Measurements from ENCODE around the gene UCP1. TPM values are rescaled to one million over a fixed set of nuclear protein-coding genes. Genes with fewer than 3 reads are reported as not detected.

Gene UCP1
- total and polyA plus RNA-seq, 8 donors, result 0.11 TPM; not detected in 7

- intact Hi-C loops (cut with DNase I), result loop anchor here in 1 of 3 donors (10.0 kb wide), 1 partner anchor 247 kb away; no protein-coding TSS in a partner anchor
- Histone ChIP-seq H3K36me3 (no peaks in the 10 kb centered on the region), H3K4me1 (no peaks in the 10 kb centered on the region), H3K27ac (no peak overlapping the region), H3K9me3 (no peaks in the 10 kb centered on the region), H3K27me3 (peaks cover 0 to 4% (median 0%) of the 10 kb centered on the region in 4 donors), H3K4me3 (no peak overlapping the region)
- peak in 1 of 4 donors; percentile 47 for ATAC-seq
- no peak for DNase-seq
- no peak for TF ChIP-seq CTCF (IDR thresholded peaks at IDR 0.05)
- WGBS, 2 donors, result 73 to 77% methylated on average over 3 of the region's 3 CpGs
- no peak for FAIRE-seq
Observed at GRCh38 chr4:140611854-140612253, 43.1 kb upstream of the UCP1 start.

- peak; percentile 32 for FAIRE-seq
Observed at GRCh38 chr4:140609548-140610425, 41.0 kb upstream of the UCP1 start.

GRCh38 chr4:140607852-140608251 is 39.1 kb upstream of the UCP1 start:
- H3K4me3 ChIP-seq, result no peak overlapping the region
- no peaks in the 10 kb centered on the region for H3K9me3 ChIP-seq
- intact Hi-C loops (cut with DNase I), result loop anchor here in 1 of 3 donors (10.0 kb wide), 1 partner anchor 247 kb away; no protein-coding TSS in a partner anchor
- peaks cover 0 to under 1% (median 0%) of the 10 kb centered on the region in 4 donors for H3K27me3 ChIP-seq
- FAIRE-seq, result no peak
- H3K4me1 ChIP-seq, result no peaks in the 10 kb centered on the region
- H3K27ac ChIP-seq, result no peak overlapping the region
- ATAC-seq, result no peak
- no peaks in the 10 kb centered on the region for H3K36me3 ChIP-seq
- WGBS, 2 donors, result 83 to 84% methylated on average over 4 of the region's 4 CpGs
- no peak for DNase-seq
- TF ChIP-seq CTCF (IDR thresholded peaks at IDR 0.05), result no peak

More at GRCh38 chr4:140609548-140610425, 41.0 kb upstream of the UCP1 start:
- Histone ChIP-seq H3K9me3 (no peaks in the 10 kb centered on the region), H3K36me3 (no peaks in the 10 kb centered on the region), H3K4me1 (no peaks in the 10 kb centered on the region), H3K4me3 (no peak overlapping the region), H3K27ac (no peak overlapping the region), H3K27me3 (peaks cover 0 to 4% (median 0%) of the 10 kb centered on the region in 4 donors)
- intact Hi-C loops (cut with DNase I), result loop anchor here in 2 of 3 donors (10.0 kb wide), 2 partner anchors 245 kb away; no protein-coding TSS in a partner anchor
- WGBS, 2 donors, result 22 to 31% methylated on average over 6 of the region's 6 CpGs
- TF ChIP-seq CTCF (IDR thresholded peaks at IDR 0.05), result peak in 3 of 4 donors; percentile 11 to 36 (median 19)
- DNase-seq, result peak in 2 of 6 donors; percentile 14 to 36
- ATAC-seq, result peak; percentile 61 to 92 (median 90)

- Histone ChIP-seq H3K4me3 (no peak overlapping the region), H3K9me3 (no peaks in the 10 kb centered on the region), H3K4me1 (no peaks in the 10 kb centered on the region), H3K36me3 (no peaks in the 10 kb centered on the region), H3K27ac (no peak overlapping the region), H3K27me3 (no peaks in the 10 kb centered on the region)
- WGBS, 2 donors, result 77 to 87% methylated on average over 4 of the region's 4 CpGs
- DNase-seq (no peak), ATAC-seq (no peak), FAIRE-seq (no peak)
- no peak for TF ChIP-seq CTCF (IDR thresholded peaks at IDR 0.05)
- intact Hi-C loops (cut with DNase I), result loop anchor here in 1 of 3 donors (10.0 kb wide), 1 partner anchor 250 kb away; no protein-coding TSS in a partner anchor
Observed at GRCh38 chr4:140604544-140604943, 35.8 kb upstream of the UCP1 start.

Data from pancreas (tissue), 10 donors.